ENCODE measurements around the gene POM121L2. TPM values are rescaled to one million over a fixed set of nuclear protein-coding genes. Genes with fewer than 3 reads are reported as not detected.

POM121L2 gene
- total and polyA plus RNA-seq, 2 of the 13 experiments (the other 11 are each of a cell fraction or from before 2014, with no cell fraction given): not detected

DNA sequence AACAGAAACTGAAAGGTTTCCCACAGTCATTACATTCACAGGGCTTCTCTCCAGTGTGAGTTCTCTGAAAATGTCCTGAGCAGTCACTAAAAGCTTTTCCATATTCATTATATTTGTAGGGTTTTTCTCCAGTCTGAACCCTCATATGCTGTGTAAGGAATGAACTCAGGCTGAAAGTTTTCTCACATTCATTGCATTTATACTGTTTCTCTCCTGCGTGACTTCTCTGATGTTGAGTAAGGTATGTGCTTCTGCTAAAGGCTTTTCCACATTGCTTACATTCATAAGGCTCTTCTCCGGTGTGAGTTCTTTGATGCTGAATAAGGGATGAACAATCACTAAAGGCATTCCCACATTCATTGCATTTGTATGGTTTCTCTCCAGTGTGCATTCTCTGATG is 46.7 kb upstream of the POM121L2 start (continued):
- TF ChIP-seq, protein P1, sequence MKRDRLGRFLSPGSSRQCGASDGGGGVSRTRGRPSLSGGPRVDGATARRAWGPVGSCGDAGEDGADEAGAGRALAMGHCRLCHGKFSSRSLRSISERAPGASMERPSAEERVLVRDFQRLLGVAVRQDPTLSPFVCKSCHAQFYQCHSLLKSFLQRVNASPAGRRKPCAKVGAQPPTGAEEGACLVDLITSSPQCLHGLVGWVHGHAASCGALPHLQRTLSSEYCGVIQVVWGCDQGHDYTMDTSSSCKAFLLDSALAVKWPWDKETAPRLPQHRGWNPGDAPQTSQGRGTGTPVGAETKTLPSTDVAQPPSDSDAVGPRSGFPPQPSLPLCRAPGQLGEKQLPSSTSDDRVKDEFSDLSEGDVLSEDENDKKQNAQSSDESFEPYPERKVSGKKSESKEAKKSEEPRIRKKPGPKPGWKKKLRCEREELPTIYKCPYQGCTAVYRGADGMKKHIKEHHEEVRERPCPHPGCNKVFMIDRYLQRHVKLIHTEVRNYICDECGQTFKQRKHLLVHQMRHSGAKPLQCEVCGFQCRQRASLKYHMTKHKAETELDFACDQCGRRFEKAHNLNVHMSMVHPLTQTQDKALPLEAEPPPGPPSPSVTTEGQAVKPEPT (CRISPR knock-in tag; IDR thresholded peaks at IDR 0.05; ENCODE audit: low read depth): no peak
- TF ChIP-seq ZNF720 (CRISPR knock-in tag; IDR thresholded peaks at IDR 0.05): no peak
- TF ChIP-seq NFIB (CRISPR knock-in tag; IDR thresholded peaks at IDR 0.05; ENCODE audit: borderline replicate concordance): no peak
- no peak for TF ChIP-seq SKI (IDR thresholded peaks at IDR 0.05; ENCODE audit: partially characterized antibody)

DNA sequence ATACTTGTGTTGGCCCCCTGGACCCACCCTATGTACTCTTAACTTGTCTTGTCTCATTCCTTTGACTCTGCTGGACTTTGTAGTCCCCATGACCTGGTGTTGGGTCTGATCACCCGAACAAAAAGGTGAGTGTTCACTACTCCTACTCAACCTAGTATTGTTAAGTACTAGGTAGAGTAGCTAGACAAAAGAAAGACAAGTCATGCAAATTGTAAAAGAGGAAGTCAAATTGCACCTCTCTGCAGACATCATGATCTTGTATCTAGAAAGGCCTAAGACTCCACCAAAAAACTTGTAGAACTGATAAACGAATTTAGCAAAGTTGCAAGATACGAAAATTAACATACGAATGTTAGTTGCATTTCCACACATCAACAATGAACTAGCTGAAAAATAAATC is 40.8 kb upstream of the POM121L2 start:
- Histone ChIP-seq H3K36me3 (replicated peaks in 1 of 2; ENCODE audit: control insufficient read depth in 1 of 2, insufficient read depth in 2 of 2, low read length in 2 of 2) (no peaks in the 10 kb centered on the region), H3K4me3 (replicated peaks in 1 of 3; ENCODE audit: insufficient read depth in 1 of 3, low read depth in 2 of 3, low read length in 3 of 3) (no peak overlapping the region), H4K20me1 (ENCODE audit: insufficient read depth, low read length) (no peaks in the 10 kb centered on the region), H3K4me2 (ENCODE audit: low read depth, low read length) (no peak overlapping the region), H2AFZ (ENCODE audit: low read length) (no peak overlapping the region), H3K9me3 (ENCODE audit: low read length) (peaks cover 16% of the 10 kb centered on the region), H3K4me1 (ENCODE audit: insufficient read depth, low read length) (no peaks in the 10 kb centered on the region), H3K27ac (ENCODE audit: extremely low read length, insufficient read depth, low read length) (no peak overlapping the region), H3K9ac (ENCODE audit: insufficient read depth, low read depth, low read length) (no peak overlapping the region), H3K79me2 (ENCODE audit: insufficient read depth, low read length) (no peaks in the 10 kb centered on the region), H3K27me3 (ENCODE audit: control insufficient read depth in 1 of 2, insufficient read depth in 2 of 2, low read length in 2 of 2) (no peaks in the 10 kb centered on the region)
- POLR2A ChIA-PET: no interaction called here
- in situ Hi-C loops (cut with HindIII; ENCODE audit: extremely low pct_ligation_motif_present, low pct_unique_long_range_greater_than_20kb) (no loop called here), intact Hi-C loops (cut with micrococcal nuclease; ENCODE audit: unreplicated experiment) (no loop called here)
- FAIRE-seq: no peak
- no peak for TF ChIP-seq ZNF460 (CRISPR knock-in tag; IDR thresholded peaks at IDR 0.05; ENCODE audit: borderline replicate concordance)
- TF ChIP-seq HOXD1 (CRISPR knock-in tag; IDR thresholded peaks at IDR 0.05): no peak
- TF ChIP-seq, protein P2, sequence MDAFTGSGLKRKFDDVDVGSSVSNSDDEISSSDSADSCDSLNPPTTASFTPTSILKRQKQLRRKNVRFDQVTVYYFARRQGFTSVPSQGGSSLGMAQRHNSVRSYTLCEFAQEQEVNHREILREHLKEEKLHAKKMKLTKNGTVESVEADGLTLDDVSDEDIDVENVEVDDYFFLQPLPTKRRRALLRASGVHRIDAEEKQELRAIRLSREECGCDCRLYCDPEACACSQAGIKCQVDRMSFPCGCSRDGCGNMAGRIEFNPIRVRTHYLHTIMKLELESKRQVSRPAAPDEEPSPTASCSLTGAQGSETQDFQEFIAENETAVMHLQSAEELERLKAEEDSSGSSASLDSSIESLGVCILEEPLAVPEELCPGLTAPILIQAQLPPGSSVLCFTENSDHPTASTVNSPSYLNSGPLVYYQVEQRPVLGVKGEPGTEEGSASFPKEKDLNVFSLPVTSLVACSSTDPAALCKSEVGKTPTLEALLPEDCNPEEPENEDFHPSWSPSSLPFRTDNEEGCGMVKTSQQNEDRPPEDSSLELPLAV (CRISPR knock-in tag; conservative IDR thresholded peaks at IDR 0.05; ENCODE audit: low read depth): no peak
- no peak for TF ChIP-seq ZNF674 (CRISPR knock-in tag; IDR thresholded peaks at IDR 0.05; ENCODE audit: low read depth)
- TF ChIP-seq NFE2L2 (IDR thresholded peaks at IDR 0.05; ENCODE audit: low read length): no peak
- no peak for TF ChIP-seq ATF7 (IDR thresholded peaks at IDR 0.05)
- TF ChIP-seq ATF7 (CRISPR knock-in tag; IDR thresholded peaks at IDR 0.05): no peak
- TF ChIP-seq, protein P3, sequence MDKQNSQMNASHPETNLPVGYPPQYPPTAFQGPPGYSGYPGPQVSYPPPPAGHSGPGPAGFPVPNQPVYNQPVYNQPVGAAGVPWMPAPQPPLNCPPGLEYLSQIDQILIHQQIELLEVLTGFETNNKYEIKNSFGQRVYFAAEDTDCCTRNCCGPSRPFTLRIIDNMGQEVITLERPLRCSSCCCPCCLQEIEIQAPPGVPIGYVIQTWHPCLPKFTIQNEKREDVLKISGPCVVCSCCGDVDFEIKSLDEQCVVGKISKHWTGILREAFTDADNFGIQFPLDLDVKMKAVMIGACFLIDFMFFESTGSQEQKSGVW (CRISPR knock-in tag; IDR thresholded peaks at IDR 0.05; ENCODE audit: borderline replicate concordance): no peak
- TF ChIP-seq DR1 (CRISPR knock-in tag; IDR thresholded peaks at IDR 0.05): no peak
- TF ChIP-seq KLF13 (CRISPR knock-in tag; IDR thresholded peaks at IDR 0.05): no peak
- no peak for TF ChIP-seq REPIN1 (CRISPR knock-in tag; IDR thresholded peaks at IDR 0.05; ENCODE audit: borderline replicate concordance, low read depth)
- no peak for TF ChIP-seq ZNF234 (CRISPR knock-in tag; conservative IDR thresholded peaks at IDR 0.05)
- TF ChIP-seq, protein P4, sequence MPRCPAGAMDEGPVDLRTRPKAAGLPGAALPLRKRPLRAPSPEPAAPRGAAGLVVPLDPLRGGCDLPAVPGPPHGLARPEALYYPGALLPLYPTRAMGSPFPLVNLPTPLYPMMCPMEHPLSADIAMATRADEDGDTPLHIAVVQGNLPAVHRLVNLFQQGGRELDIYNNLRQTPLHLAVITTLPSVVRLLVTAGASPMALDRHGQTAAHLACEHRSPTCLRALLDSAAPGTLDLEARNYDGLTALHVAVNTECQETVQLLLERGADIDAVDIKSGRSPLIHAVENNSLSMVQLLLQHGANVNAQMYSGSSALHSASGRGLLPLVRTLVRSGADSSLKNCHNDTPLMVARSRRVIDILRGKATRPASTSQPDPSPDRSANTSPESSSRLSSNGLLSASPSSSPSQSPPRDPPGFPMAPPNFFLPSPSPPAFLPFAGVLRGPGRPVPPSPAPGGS (CRISPR knock-in tag; IDR thresholded peaks at IDR 0.05): no peak
- no peak for TF ChIP-seq ZNF850 (CRISPR knock-in tag; conservative IDR thresholded peaks at IDR 0.05)
- no peak for TF ChIP-seq TGIF2 (CRISPR knock-in tag; IDR thresholded peaks at IDR 0.05)
- TF ChIP-seq ZMAT3 (CRISPR knock-in tag; conservative IDR thresholded peaks at IDR 0.05): no peak
- CTCF ChIA-PET (ENCODE audit: low intra/inter-chr PET ratio, low total read pairs): no interaction called here
- 10% methylated on average over 4 of the region's 4 CpGs for WGBS (ENCODE audit: low lambda C conversion rate)
- DNase-seq (ENCODE audit: low spot score): no peak
- ATAC-seq: no peak
- no TSS peak for BruUV-seq (replicated peaks)

Data from HepG2 (cell line).